GM18867 (cell line): ENCODE measurements around the gene CCDC200.
"Not testable (repeated sequence)": the region's sequence is repeated elsewhere in the genome, so short reads cannot be mapped to it uniquely, and the experiment has no call there.

Experiments used
- ATAC-seq: cut with Tn5 transposase; IDR thresholded peaks from one replicate; pipeline ENCODE4 v1.9.1; 2021; ENCODE audit warnings: mild to moderate bottlenecking, moderate library complexity; ENCODE audit not compliant: unreplicated experiment

The CCDC200 gene

DNA sequence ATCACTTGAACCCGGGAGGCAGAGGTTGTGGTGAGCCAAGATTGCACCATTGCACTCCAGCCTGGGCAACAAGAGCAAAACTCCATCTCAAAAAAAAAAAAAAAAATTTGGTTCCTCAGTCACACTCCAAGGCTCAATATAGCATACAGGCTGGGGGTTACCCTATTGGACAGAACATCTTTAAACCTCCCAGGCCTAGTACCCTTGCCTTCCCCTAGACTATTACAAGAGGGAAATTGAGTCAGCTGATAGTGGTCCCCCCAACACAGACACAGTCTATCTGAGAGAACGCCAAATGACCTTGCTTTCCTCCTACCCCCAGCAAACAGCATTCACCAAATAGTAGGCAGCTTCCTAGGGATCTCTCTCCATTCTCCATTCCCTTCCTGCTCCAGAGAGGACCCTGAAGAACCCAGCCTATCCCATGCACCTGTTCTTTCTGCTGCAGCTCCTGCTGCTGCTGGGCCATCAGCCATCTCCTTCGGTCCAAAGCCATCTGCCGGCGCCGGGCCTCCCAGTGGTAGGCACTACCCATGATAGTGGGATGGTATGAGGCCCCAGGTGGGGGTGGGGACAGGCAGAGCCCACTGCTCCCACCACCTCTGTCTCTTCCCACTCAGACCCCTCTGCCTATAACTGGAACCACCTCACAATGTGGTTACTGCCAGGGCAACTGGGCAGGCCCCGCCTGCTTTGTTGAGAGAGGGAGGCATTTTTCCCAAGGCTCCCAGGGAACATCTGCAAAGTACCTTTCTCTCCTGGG, at the start of gene CCDC200:
Gene CCDC200, minus strand, starts transcription at position 604 of the 763 bp plus-strand sequence. Its CDS starts 69 bp downstream, at position 535.
- not testable (repeated sequence) for ATAC-seq

DNA sequence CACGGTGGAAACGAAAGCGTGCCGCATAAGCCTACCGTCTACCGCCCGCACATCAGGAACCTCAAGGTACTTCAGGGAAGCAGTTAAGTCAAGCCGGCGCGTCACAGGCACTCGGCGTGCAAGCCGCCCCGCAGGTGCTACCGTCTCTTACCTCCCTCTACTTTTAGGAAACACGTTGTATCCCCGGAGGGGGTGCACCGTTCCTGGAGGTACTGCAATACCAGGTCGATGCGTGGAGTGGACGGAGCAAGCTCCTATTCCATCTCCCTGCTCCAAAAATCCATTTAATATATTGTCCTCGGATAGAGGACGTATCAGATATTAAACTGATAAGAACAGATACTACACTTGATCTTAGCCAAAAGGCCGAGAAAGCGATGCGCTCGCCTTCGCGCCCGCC, 44.5 kb upstream of the CCDC200 start:
- ATAC-seq: not testable (repeated sequence)

DNA sequence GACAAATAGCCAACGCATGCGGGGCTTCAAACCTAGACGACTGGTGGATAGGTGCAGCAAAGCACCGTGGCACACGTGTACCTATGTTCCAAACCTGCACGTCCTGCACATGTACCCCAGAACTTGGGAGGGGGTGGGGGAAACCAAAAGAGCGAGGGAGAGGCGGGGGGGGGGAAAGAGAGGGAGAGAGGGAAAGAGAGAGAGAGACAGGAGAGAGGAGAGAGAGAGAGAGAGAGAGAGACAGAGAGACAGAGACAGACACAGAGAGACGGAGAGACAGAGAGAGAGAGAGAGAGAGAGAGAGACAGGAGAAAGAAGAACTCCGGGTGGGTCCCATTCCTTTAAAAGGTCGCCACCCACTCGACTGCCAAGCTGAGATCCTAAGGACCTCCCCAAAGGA, 44.1 kb upstream of the CCDC200 start:
- ATAC-seq: not testable (repeated sequence)

DNA sequence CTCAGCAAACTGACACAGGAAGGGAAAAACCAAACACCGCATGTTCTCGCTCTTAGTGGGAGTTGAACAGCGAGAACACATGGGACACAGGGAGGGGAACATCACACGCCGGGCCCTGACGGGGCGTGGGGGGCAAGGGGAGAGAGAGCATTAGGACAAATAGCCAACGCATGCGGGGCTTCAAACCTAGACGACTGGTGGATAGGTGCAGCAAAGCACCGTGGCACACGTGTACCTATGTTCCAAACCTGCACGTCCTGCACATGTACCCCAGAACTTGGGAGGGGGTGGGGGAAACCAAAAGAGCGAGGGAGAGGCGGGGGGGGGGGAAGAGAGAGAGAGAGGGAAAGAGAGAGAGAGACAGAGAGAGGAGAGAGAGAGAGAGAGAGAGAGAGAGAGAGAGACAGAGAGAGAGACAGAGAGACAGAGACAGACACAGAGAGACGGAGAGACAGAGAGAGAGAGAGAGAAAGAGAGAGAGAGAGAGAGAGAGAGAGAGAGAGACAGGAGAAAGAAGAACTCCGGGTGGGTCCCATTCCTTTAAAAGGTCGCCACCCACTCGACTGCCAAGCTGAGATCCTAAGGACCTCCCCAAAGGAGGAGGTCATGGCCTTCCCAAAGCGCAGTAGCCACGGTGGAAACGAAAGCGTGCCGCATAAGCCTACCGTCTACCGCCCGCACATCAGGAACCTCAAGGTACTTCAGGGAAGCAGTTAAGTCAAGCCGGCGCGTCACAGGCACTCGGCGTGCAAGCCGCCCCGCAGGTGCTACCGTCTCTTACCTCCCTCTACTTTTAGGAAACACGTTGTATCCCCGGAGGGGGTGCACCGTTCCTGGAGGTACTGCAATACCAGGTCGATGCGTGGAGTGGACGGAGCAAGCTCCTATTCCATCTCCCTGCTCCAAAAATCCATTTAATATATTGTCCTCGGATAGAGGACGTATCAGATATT, 42.4 kb upstream of the CCDC200 start:
- ATAC-seq: not testable (repeated sequence)

DNA sequence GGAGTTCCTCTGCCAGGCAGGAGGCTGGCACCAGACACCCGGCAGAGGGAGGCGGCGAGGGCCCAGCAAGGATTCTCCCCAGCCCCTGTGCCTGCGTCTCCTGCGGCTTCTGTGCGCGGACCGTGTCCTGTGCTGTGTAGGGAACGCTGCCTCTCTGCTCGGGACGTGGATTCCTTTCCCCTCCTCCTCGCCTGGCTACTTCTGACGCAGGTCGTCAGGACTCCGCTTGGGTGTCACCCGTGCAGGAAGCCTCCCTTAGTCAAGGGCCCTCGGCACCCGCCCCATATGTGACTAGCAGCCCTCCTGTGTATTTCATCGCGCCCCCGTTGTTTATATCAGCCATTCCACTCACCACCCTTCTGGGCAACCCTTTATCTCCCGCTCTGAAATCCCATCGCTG, 18.0 kb upstream of the CCDC200 start:
- not testable (repeated sequence) for ATAC-seq

DNA sequence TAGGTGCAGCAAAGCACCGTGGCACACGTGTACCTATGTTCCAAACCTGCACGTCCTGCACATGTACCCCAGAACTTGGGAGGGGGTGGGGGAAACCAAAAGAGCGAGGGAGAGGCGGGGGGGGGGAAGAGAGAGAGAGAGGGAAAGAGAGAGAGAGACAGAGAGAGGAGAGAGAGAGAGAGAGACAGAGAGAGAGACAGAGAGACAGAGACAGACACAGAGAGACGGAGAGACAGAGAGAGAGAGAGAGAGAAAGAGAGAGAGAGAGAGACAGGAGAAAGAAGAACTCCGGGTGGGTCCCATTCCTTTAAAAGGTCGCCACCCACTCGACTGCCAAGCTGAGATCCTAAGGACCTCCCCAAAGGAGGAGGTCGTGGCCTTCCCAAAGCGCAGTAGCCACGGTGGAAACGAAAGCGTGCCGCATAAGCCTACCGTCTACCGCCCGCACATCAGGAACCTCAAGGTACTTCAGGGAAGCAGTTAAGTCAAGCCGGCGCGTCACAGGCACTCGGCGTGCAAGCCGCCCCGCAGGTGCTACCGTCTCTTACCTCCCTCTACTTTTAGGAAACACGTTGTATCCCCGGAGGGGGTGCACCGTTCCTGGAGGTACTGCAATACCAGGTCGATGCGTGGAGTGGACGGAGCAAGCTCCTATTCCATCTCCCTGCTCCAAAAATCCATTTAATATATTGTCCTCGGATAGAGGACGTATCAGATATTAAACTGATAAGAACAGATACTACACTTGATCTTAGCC, 12.4 kb upstream of the CCDC200 start:
- ATAC-seq: not testable (repeated sequence)

DNA sequence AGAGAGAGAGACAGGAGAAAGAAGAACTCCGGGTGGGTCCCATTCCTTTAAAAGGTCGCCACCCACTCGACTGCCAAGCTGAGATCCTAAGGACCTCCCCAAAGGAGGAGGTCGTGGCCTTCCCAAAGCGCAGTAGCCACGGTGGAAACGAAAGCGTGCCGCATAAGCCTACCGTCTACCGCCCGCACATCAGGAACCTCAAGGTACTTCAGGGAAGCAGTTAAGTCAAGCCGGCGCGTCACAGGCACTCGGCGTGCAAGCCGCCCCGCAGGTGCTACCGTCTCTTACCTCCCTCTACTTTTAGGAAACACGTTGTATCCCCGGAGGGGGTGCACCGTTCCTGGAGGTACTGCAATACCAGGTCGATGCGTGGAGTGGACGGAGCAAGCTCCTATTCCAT, 11.2 kb upstream of the CCDC200 start:
- ATAC-seq: not testable (repeated sequence)

DNA sequence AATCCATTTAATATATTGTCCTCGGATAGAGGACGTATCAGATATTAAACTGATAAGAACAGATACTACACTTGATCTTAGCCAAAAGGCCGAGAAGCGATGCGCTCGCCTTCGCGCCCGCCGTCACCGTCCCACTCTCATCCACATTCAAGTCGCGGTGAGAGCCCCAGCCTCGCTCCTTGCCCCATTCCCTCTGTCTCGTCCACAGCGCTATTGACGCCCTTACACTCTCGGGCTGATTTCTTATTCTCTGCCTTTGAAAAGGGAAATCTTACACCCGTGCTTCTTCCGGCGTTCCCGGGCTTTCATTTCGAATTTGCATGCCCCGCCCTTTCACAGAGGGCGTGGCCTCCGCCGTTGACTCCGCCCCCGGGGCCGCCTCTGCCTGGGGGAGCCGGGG, 5.5 kb upstream of the CCDC200 start, which contains the start of gene RNU2-1:
Gene RNU2-1, minus strand, starts transcription at position 101 of the 400 bp plus-strand sequence.
- not testable (repeated sequence) for ATAC-seq

DNA sequence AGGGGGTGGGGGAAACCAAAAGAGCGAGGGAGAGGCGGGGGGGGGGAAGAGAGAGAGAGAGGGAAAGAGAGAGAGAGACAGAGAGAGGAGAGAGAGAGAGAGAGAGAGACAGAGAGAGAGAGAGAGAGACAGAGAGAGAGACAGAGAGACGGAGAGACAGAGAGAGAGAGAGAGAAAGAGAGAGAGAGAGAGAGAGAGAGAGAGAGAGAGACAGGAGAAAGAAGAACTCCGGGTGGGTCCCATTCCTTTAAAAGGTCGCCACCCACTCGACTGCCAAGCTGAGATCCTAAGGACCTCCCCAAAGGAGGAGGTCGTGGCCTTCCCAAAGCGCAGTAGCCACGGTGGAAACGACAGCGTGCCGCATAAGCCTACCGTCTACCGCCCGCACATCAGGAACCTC, 4.8 kb upstream of the CCDC200 start:
- not testable (repeated sequence) for ATAC-seq

DNA sequence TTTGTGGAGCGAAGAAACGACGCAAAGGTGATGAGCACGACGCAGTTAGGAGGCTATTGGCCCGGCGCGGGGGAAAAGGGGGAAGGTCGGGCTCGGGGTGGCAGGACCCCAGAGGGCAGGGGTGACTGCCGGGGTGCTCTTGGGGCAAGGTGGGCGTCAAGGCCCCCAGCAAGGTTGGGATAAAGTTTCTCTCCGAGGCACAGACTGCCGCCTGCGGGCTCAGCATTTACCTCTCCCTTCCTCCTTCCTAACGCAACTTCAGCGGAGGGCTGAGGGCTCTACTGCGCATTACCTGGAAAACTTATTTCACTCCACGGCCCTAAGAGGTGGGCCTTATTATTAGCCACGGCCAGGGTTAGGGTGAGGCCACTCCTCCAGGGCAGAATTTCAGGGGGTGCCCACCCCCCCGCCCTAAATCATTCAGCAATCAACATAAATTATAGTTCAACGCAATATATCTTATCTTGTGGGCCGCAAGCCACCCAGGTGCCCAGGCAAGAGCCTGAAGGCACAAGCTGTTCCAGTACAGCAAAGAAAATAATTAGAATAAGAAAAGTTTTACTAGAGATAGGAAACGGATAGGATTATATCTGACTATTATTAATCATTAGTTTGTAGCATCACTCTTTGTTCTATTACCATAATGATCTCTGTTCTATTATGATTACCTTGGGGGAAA, 3.7 kb upstream of the CCDC200 start:
- not testable (repeated sequence) for ATAC-seq

DNA sequence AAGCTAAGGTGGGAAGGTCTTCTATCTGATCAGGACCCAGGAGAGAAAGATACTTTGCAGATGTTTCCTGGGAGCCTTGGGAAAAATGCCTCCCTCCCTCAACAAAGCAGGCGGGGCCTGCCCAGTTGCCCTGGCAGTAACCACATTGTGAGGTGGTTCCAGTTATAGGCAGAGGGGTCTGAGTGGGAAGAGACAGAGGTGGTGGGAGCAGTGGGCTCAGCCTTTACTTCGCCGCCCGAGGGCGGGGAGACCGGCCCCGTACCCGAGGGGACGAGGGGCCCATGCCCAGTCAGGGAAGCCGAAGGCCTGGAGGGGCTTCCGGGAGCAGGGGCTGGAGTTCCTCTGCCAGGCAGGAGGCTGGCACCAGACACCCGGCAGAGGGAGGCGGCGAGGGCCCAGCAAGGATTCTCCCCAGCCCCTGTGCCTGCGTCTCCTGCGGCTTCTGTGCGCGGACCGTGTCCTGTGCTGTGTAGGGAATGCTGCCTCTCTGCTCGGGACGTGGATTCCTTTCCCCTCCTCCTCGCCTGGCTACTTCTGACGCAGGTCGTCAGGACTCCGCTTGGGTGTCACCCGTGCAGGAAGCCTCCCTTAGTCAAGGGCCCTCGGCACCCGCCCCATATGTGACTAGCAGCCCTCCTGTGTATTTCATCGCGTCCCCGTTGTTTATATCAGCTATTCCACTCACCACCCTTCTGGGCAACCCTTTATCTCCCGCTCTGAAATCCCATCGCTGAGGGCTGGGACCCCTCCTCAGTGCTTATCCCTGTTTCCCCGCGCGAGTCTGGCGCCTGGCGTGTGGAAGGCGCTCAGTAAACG, 3.0 kb upstream of the CCDC200 start:
- ATAC-seq: not testable (repeated sequence)

DNA sequence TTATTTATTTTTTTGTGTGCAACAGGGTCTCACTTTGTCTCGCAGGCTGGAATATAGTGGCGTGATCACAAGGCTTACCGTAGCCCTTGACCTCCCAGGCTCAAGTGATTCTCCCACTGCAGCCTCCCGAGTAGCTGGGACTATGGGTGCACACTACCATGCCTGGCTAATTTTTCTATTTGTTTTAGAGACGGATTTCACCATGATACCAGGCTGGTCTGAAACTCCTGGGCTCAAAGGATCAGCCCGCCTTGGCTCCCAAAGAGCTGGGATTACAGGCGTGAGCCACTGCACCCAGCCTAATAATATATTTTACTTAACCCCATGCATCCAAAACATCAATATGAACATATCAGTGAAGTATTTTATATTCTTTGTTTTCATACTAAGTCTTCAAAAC, 2.0 kb downstream of the CCDC200 start:
- no peak for ATAC-seq

DNA sequence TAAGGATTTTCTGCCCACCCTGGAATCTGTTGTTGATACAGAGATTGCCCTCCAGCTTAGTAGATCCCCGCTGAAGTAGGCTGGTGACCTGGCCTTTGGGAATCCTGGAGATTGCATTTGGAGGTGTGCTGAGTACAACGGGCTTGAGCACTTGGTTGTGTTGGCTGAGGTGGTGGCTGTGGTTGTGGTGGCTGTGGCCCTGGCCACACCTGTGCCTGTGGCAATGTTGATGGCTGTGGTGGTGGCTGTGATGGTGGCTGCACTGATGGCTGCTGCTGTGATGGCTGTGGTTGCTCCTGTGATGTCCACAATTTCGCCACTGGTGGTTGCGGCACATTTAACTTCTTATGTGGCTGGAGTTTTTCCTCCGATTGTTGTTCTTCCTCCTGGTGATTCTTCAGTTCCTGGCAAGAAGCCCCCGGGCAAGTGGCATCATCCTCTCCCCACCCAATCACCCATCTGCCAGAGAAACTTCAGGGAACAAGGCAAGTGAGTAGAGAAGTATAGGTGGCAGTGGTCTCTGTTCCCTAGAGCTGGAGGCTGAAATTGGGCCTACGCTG, 4.2 kb downstream of the CCDC200 start:
- ATAC-seq: no peak

DNA sequence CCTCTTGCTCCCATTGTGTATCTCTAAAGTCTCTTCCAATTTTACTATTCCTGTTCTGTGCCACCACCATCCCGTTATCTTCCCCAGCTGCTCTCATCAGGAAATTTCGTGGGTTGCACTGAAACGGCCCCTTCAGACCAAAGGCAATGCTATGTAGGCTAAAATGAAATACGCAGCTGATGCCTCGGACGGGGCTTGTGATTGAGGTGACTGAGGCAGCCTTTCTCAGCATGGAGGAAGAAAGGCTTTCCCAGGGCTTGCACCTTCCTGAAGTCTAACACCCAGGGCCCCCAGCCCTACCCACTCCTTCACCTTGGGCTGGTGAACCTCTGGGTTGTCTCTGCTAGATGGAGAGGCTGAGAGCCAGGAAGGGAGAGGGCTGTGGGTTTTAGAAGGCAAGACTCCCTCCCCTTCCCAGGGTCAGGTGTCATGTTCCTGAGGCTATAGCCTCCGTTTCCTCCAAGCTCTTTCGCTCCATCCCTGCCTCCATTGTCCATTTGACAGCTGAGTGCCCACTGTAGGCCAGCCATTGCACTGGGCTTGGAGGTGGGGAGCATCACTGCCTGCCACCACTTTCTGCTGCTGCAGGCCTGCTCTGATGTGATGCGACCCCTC, 7.8 kb downstream of the CCDC200 start:
- ATAC-seq: no peak

DNA sequence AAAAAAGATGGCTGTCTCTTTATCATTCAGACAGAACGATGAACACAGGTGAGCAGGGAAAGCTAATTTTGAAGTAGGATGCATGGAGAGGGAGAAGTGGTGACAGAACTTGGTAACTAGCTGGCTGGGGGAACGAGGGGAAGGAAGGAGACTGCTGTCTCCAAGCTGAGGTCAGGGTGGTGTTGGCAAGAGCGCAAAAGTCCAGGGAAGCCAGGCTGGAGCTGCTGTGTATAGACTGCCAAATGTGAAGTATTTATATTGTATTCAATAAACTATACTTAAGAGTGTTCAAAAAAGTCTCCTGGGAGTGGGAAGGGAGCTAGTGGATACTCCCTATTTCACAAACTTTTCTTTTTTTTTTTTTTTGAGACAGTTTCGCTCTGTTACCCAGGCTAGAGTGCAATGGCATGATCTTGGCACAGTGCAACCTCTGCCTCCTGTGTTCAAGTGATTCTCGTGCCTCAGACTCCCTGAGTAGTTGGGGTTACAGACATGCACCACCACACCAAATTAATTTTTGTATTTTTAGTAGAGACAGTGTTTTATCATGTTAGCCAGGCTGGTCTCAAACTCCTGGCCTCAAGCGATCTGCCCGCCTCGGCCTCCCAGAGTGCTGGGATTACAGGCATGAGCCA, 8.6 kb downstream of the CCDC200 start:
- ATAC-seq: no peak

DNA sequence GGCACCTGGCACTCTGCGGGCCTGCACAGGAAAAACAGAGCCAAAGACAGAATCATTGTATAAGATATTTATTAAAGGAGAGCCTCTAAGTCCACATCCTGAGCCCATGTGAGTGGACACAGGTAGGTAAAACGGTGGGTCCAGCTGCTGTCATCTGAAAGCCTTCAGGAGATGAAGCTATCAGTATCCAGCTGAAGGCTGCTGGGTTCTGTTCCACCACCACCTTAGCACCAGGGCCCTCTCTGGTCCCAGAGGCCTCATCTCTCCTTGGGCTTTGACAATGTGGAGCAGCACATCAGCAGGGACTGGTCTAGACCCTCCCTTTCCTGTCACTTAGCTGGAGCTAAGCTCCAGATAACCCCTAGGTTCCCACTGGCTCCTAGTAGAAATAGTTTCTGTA, 9.4 kb downstream of the CCDC200 start:
- no peak for ATAC-seq

DNA sequence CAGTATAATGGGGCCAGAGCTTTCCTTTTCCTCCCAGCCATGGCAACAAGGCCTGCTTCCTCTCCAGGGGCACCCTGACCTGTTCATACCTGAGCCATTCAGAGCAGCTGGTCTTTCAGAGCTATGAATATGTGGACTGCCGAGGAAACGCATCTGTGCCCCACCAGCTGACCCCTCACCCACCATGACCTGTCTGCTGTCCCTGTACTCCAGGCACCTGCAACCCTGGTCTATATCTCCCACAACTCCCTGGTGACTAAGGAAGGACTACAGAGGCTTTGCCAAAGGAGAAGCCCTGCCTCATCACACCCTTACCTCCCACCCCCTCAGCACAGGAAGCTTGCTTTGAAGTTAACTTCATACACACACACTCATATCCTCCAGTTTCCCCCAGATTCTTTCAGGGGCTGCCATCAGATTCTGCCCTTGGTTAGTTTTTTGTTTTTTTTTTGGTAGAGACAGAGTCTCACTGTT, 10.8 kb downstream of the CCDC200 start:
- no peak for ATAC-seq
